DOHH2 (cell line): ENCODE measurements around the gene HLA-DRA.

Experiments used
- H3F3A ChIP-seq: fragments of 200-600 bp; sonication (generic), shearing (Covaris generic); 2 replicates; pipeline ENCODE4 v1.6.0; 2016; ENCODE audit warnings: antibody characterized with exemption, mild to moderate bottlenecking; ENCODE audit not compliant: control insufficient read depth, insufficient read depth
- H3K27ac ChIP-seq: fragments of 200-600 bp; sonication (generic); 2 replicates; pipeline ENCODE4 v1.5.1; 2014; ENCODE audit warnings: low read depth, mild to moderate bottlenecking, low read length, moderate library complexity
- H3K27me3 ChIP-seq: fragments of 200-600 bp; sonication (generic); 2 replicates; pipeline ENCODE4 v1.6.1; 2014; ENCODE audit warnings: mild to moderate bottlenecking, low read length, mixed read lengths; ENCODE audit not compliant: control insufficient read depth
- H3K36me3 ChIP-seq: fragments of 200-600 bp; sonication (generic); 2 replicates; pipeline ENCODE4 v1.6.1; 2014; ENCODE audit warnings: mild to moderate bottlenecking, low read length, moderate library complexity, mixed read lengths; ENCODE audit not compliant: control insufficient read depth
- H3K4me1 ChIP-seq: fragments of 200-600 bp; sonication (generic); 2 replicates; pipeline ENCODE4 v1.6.1; 2014; ENCODE audit warnings: mild to moderate bottlenecking, low read length, mixed read lengths; ENCODE audit not compliant: control insufficient read depth
- H3K4me2 ChIP-seq: fragments of 200-600 bp; sonication (generic); 2 replicates; pipeline ENCODE4 v1.6.0; 2014; ENCODE audit warnings: mild to moderate bottlenecking, low read length, moderate library complexity
- H3K4me3 ChIP-seq: fragments of 200-600 bp; sonication (generic); 2 replicates; pipeline ENCODE4 v1.5.1; 2014; ENCODE audit warnings: mild to moderate bottlenecking, low read length, mixed read lengths
- H3K79me2 ChIP-seq: fragments of 200-600 bp; sonication (generic); 2 replicates; pipeline ENCODE4 v1.6.1; 2014; ENCODE audit warnings: mild to moderate bottlenecking, low read length, mixed read lengths; ENCODE audit not compliant: control insufficient read depth
- H3K9me2 ChIP-seq: fragments of 200-600 bp; sonication (generic); replicated peaks from 2 replicates; pipeline ENCODE4 v1.6.1; 2014; ENCODE audit warnings: mild to moderate bottlenecking, low read length, mixed read lengths; ENCODE audit not compliant: control insufficient read depth
- H3K9me3 ChIP-seq: fragments of 200-600 bp; sonication (generic); 2 replicates; pipeline ENCODE4 v1.6.1; 2014; ENCODE audit warnings: antibody characterized with exemption, low read length, mixed read lengths; ENCODE audit not compliant: control insufficient read depth, insufficient read depth
- H4K20me1 ChIP-seq: fragments of 200-600 bp; sonication (generic); 2 replicates; pipeline ENCODE4 v1.6.0; 2014; ENCODE audit warnings: low read depth, mild to moderate bottlenecking, antibody characterized with exemption, low read length, moderate library complexity; ENCODE audit not compliant: control insufficient read depth, insufficient read depth
- EZH2phosphoT487 ChIP-seq: fragments of 200-600 bp; sonication (generic); IDR thresholded peaks from 2 replicates; pipeline ENCODE4 v1.6.1; 2017; ENCODE audit warnings: borderline replicate concordance, mild to moderate bottlenecking, antibody characterized with exemption, low read length, moderate library complexity, mixed read lengths
- TF ChIP-seq, protein P1 (sequence below): fragments of 200-600 bp; sonication (generic); IDR thresholded peaks from one replicate; pipeline ENCODE4 v1.5.1; 2014; ENCODE audit warnings: antibody characterized with exemption, mild to moderate bottlenecking, low read depth, low read length; ENCODE audit not compliant: poor library complexity, severe bottlenecking

The HLA-DRA gene

GRCh38 chr6:32475392-32476206 is 35.9 kb downstream of the HLA-DRA start:
- TF ChIP-seq EZH2phosphoT487, result no peak
- TF ChIP-seq, protein P1, sequence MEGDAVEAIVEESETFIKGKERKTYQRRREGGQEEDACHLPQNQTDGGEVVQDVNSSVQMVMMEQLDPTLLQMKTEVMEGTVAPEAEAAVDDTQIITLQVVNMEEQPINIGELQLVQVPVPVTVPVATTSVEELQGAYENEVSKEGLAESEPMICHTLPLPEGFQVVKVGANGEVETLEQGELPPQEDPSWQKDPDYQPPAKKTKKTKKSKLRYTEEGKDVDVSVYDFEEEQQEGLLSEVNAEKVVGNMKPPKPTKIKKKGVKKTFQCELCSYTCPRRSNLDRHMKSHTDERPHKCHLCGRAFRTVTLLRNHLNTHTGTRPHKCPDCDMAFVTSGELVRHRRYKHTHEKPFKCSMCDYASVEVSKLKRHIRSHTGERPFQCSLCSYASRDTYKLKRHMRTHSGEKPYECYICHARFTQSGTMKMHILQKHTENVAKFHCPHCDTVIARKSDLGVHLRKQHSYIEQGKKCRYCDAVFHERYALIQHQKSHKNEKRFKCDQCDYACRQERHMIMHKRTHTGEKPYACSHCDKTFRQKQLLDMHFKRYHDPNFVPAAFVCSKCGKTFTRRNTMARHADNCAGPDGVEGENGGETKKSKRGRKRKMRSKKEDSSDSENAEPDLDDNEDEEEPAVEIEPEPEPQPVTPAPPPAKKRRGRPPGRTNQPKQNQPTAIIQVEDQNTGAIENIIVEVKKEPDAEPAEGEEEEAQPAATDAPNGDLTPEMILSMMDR, result no peak
- Histone ChIP-seq H4K20me1 (no peaks in the 10 kb centered on the region), H3F3A (no peaks in the 10 kb centered on the region), H3K79me2 (no peaks in the 10 kb centered on the region), H3K9me3 (peaks cover 6% of the 10 kb centered on the region; the same call in 1 of the 2 replicates), H3K4me3 (no peak overlapping the region), H3K4me2 (no peak overlapping the region), H3K27me3 (no peaks in the 10 kb centered on the region), H3K4me1 (peaks cover 18% of the 10 kb centered on the region), H3K27ac (no peak overlapping the region), H3K9me2 (no peaks in the 10 kb centered on the region), H3K36me3 (no peaks in the 10 kb centered on the region)

- no peaks in the 10 kb centered on the region for H3K9me2 ChIP-seq
- no peaks in the 10 kb centered on the region for H3K9me3 ChIP-seq
- no peaks in the 10 kb centered on the region for H3K79me2 ChIP-seq
- H3F3A ChIP-seq, result no peaks in the 10 kb centered on the region
- H4K20me1 ChIP-seq, result no peaks in the 10 kb centered on the region
- H3K4me2 ChIP-seq, result no peak overlapping the region
- no peaks in the 10 kb centered on the region; the same call in 1 of the 2 replicates for H3K27me3 ChIP-seq
- H3K36me3 ChIP-seq, result no peaks in the 10 kb centered on the region
- TF ChIP-seq, protein P1, result no peak
- TF ChIP-seq EZH2phosphoT487, result no peak
- no peaks in the 10 kb centered on the region for H3K4me1 ChIP-seq
- no peak overlapping the region for H3K4me3 ChIP-seq
- no peak overlapping the region for H3K27ac ChIP-seq
Measured at GRCh38 chr6:32483968-32484613, 44.4 kb downstream of the HLA-DRA start.

- TF ChIP-seq, protein P1, result no peak
- no peak for TF ChIP-seq EZH2phosphoT487
- Histone ChIP-seq H3K36me3 (no peaks in the 10 kb centered on the region), H3K4me3 (no peak overlapping the region), H3K27ac (no peak overlapping the region), H3K9me3 (no peaks in the 10 kb centered on the region), H4K20me1 (no peaks in the 10 kb centered on the region), H3K27me3 (no peaks in the 10 kb centered on the region; the same call in 1 of the 2 replicates), H3K4me1 (no peaks in the 10 kb centered on the region), H3K4me2 (no peak overlapping the region), H3F3A (no peaks in the 10 kb centered on the region), H3K9me2 (no peaks in the 10 kb centered on the region), H3K79me2 (no peaks in the 10 kb centered on the region)
Measured at GRCh38 chr6:32484614-32484998, 44.9 kb downstream of the HLA-DRA start.
